Epithelial cell of proximal tubule (primary cell): Measurements from ENCODE around the gene IRAK1. TPM values are rescaled to one million over a fixed set of nuclear protein-coding genes. Genes with fewer than 3 reads are reported as not detected.

Source experiments
- DNase-seq: peaks from one replicate; pipeline ENCODE4 v3.0.0-alpha.2; 2011; ENCODE audit warnings: low read depth
- H3K4me3 ChIP-seq: 2 replicates; pipeline ENCODE4 v1.5.1; 2011; ENCODE audit warnings: low read depth, mild to moderate bottlenecking, low read length
- total RNA-seq: library from RNA; depleted of rRNA; stranded (reverse); fragments of >200 nt; gene quantifications from 2 replicates; pipeline ENCODE4 v1.2.3, GENCODE V29; 2015
- TF ChIP-seq, protein P1 (sequence below): conservative IDR thresholded peaks from 2 replicates; pipeline ENCODE4 v1.5.1; 2012; ENCODE audit warnings: low read depth, mild to moderate bottlenecking, low read length

The IRAK1 gene
- 131 and 219 TPM in 2 replicates for total RNA-seq

DNA sequence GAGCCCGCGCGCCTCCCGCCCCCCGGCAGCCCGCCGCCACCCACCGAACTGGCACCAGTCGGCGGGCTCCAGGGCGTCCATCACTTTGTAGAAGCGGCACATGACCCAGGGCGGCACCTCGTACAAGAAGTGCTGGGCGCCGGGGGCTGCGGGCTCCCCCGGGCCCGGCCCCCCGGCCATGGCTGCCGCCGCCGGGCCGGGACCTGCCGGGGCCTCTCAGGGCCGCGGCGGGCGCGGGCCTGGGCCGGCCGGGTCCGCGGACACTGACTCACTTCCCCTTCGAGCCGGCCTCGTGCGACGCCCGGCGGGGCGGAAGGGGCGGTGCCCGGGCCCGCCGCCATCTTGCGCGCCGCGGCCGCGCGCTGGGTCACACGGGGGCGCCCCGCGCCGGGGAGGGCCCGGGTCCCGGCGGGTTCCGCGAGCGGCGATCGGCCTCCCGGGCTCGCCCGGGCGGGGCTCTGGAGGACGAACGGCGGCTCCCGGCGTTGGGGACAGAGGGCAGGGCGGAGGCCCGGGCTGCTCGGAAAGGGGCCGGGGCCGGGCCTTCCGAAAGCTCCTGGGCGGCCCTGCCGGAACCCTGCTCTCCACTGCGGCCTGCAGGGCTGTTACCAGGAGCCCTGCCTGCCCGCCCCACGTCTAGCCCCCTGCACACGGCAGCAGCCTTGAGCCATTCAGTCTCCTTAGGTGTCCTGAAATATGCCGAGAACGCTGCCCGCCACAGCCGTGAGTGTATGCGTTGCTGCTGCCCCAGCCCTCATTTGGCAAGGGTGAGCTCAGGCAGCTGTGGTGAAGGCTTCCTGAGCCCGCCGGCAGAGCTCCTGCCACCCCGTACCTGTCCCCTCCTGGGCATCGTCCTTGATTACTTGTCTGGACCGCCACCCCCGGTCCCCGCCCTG lies at the start of gene IRAK1:
IRAK1 (minus strand) TSS at position 270 of the 896 bp plus-strand sequence; CDS start at position 180, 90 bp downstream.
- no peak for DNase-seq
- peak within 1 kb of the TSS; percentile 59 for H3K4me3 ChIP-seq
- TF ChIP-seq, protein P1, sequence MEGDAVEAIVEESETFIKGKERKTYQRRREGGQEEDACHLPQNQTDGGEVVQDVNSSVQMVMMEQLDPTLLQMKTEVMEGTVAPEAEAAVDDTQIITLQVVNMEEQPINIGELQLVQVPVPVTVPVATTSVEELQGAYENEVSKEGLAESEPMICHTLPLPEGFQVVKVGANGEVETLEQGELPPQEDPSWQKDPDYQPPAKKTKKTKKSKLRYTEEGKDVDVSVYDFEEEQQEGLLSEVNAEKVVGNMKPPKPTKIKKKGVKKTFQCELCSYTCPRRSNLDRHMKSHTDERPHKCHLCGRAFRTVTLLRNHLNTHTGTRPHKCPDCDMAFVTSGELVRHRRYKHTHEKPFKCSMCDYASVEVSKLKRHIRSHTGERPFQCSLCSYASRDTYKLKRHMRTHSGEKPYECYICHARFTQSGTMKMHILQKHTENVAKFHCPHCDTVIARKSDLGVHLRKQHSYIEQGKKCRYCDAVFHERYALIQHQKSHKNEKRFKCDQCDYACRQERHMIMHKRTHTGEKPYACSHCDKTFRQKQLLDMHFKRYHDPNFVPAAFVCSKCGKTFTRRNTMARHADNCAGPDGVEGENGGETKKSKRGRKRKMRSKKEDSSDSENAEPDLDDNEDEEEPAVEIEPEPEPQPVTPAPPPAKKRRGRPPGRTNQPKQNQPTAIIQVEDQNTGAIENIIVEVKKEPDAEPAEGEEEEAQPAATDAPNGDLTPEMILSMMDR: no peak

GRCh38 chrX:154068560-154068959 lies 48.9 kb upstream of the IRAK1 start:
- TF ChIP-seq, protein P1: no peak

DNA sequence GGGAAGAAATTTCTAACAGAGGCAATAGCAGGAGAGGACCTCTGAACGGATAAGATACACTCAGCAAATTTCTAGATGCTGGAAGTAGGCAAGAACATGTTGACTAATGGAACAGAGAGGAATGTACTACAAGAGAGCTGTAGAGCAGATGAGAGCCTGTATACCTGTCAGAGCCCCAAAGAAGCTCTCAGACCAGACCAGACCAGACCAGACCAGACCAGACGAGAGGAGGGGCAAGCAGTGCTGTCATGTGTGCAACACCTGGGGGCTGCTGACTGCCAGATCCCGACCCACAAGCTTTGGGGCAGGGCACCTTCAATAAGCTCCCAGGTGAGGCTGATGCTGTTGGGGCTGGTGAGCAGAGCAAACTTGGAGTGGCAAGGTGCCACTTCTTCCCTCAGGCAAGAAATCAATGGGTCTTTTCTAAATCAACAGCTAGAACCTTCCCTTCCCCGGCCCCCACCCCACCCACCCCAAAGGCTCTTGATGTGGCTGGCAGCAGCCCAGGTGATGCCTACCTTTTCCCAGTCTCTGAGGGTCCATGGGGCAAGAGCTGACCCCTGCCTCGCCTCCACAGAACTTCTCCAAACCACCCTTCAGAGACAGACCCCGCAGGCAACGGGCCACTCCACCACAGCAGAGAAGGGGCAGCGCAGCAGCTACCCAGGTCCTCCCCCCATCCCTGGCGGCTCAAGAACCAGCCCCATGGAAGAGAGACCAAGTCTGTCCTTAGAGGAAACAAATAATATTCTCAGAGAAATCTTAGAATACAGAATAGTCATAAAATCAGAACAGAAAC lies 45.1 kb upstream of the IRAK1 start:
- no peak overlapping the region for H3K4me3 ChIP-seq
- DNase-seq: no peak
- TF ChIP-seq, protein P1: no peak

More at GRCh38 chrX:154068560-154068959, 48.9 kb upstream of the IRAK1 start:
- no peak for DNase-seq
- no peak overlapping the region for H3K4me3 ChIP-seq

GRCh38 chrX:154063234-154063633 lies 43.5 kb upstream of the IRAK1 start:
- TF ChIP-seq, protein P1: no peak
- H3K4me3 ChIP-seq: no peak overlapping the region
- DNase-seq: no peak

DNA sequence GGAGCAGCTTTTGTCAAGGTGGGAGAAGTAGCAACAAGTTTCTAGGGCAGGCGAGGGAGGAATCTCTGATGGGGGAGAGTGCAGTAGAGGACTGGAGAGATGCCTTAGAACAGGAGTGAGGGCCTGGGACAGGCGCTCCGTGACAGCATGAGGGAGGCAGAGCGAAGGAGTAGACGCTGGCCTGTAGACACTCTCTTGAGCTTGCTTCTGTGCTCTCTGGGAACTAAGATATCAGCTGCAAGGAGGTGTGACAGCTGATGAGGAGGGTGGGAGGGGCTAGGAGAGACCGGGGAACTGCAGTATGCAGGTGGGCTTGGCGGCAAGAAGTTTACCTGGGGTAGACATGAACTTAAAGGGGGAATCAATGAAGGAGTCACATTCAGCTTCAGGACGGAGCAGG lies 42.1 kb upstream of the IRAK1 start:
- TF ChIP-seq, protein P1: no peak
- no peak for DNase-seq
- H3K4me3 ChIP-seq: no peak overlapping the region

DNA sequence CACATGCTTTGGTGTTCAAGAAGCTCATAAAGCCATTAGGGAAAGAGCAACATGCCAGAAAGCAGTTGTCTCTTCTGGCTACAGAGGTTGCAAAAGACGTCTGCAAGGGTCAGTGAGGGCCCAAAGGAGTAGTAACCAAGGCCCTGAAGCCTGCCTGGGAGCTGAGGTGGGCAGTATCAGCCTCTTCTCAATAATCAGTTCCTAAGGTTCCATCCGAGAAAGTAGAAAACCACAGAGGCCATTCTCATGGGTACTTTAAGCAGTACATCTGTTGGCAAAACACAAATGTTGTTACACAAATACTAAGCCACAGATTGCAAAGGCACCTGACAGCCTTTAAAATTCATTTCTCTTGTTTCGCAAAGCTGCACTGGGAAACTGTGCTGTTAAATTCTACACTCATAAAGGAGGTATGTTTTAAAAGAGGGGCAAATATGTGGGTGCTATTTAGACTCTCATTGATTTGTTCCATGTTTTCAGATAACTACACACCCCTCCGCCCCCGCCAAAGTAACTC lies 40.1 kb upstream of the IRAK1 start:
- DNase-seq: no peak
- TF ChIP-seq, protein P1: no peak
- H3K4me3 ChIP-seq: no peak overlapping the region
